MCF 10A (cell line): ENCODE results near the gene MKS1. TPM values are rescaled to one million over a fixed set of nuclear protein-coding genes. Genes with fewer than 3 reads are reported as not detected.

Experiments
- BruUV-seq: library from RNA; stranded (reverse); fragments of 400-500 nt; replicated peaks from 2 replicates; lab custom pipeline; 2021; lab: Mats Ljungman, UMichigan
- CTCF ChIA-PET: fragments of 300-600 bp; sonication (Branson Sonifier 250); formaldehyde crosslinking; extraction: SDS; loops from one replicate; lab custom pipeline; 2021; ENCODE audit warnings: antibody characterized with exemption, inconsistent platforms; lab: Yijun Ruan, JAX
- POLR2A ChIA-PET: fragments of 300-600, 350-650 bp; sonication (Branson Sonifier 250); formaldehyde crosslinking; extraction: SDS; loops from one replicate; lab custom pipeline; 2020; ENCODE audit warnings: antibody characterized with exemption, inconsistent platforms; lab: Yijun Ruan, JAX
- DNase-seq: peaks from one replicate; pipeline ENCODE4 v3.0.0-alpha.2; 2018; ENCODE audit not compliant: unreplicated experiment
- H3K27ac Mint-ChIP-seq: one replicate; pipeline ENCODE4 v1.8.0; 2022; ENCODE audit warnings: mild to moderate bottlenecking, low read depth, mixed read lengths; ENCODE audit not compliant: unreplicated experiment
- H3K27me3 Mint-ChIP-seq: one replicate; pipeline ENCODE4 v1.8.0; 2022; ENCODE audit warnings: mixed read lengths; ENCODE audit not compliant: insufficient read depth, unreplicated experiment
- H3K36me3 Mint-ChIP-seq: one replicate; pipeline ENCODE4 v1.8.0; 2022; ENCODE audit warnings: mild to moderate bottlenecking, moderate library complexity, mixed read lengths; ENCODE audit not compliant: insufficient read depth, unreplicated experiment
- H3K4me1 Mint-ChIP-seq: one replicate; pipeline ENCODE4 v1.8.0; 2022; ENCODE audit warnings: mixed read lengths; ENCODE audit not compliant: insufficient read depth, unreplicated experiment
- H3K4me3 Mint-ChIP-seq: one replicate; pipeline ENCODE4 v1.8.0; 2022; ENCODE audit warnings: mild to moderate bottlenecking, moderate library complexity, mixed read lengths; ENCODE audit not compliant: unreplicated experiment
- H3K9me3 Mint-ChIP-seq: one replicate; pipeline ENCODE4 v1.8.0; 2022; ENCODE audit warnings: mixed read lengths; ENCODE audit not compliant: unreplicated experiment
- intact Hi-C: fragments of 100-400 bp; cut with micrococcal nuclease; formaldehyde crosslinking; loops from 2 replicates; pipeline ENCODE4 v1.14.1; 2022
- total RNA-seq: library from RNA; stranded (reverse); gene quantifications from 2 replicates; pipeline ENCODE4 v1.2.3, GENCODE V29; 2022
- TF ChIP-seq, protein P1 (sequence below): fragments of 200-600 bp; IDR thresholded peaks from one replicate; pipeline ENCODE4 v1.8.0; 2022; ENCODE audit warnings: antibody characterized with exemption, mild to moderate bottlenecking; ENCODE audit not compliant: unreplicated experiment

MKS1 gene
- total RNA-seq, 1 experiment from 2014 or later, result 15.4 TPM

DNA sequence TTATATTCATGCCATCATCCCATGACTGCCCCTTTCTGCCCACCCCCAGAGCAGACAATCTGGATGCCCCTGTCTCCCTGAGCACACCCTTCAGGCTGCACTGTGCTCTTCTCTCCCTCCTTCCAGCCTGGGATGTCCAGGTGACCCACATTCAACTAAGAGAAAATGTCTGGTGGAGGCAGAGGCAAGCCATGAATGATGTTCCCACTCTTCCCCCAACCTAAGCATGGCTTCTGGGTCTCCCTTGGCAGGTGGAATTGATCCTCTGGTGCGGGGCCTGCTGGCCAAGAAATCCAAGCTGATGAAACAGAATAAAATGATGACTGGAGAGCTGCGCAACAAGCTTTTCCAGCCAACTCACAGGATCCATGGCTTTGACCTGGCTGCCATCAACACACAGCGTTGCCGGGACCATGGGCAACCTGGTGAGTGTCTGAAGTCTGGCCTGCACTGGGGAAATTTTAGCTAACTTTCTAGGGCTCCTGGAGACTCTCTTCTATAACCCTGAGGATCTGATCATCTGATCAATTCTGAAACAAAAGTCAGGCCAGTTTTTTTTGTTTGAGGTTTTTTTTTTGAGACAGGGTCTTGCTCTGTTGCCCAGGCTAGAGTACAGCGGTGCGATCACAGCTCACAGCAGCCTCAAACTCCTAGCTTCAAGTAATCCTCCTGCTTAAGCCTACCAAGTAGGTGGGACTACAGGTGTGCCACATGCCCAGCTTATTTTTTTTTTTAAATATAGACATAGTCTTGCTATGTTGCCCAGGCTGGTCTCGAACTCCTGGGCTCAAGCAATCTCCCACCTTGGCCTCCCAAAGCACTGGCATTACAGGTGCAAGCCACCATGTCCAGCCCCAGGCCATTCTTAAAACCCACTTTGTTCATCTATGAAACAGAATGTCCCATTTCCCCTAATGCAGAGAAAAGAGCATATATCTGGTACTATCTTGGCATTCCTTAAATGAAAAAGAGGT, 47.1 kb upstream of the MKS1 start:
- CTCF ChIA-PET, result interaction anchor here (0.8 kb wide), 1 partner anchor 11 kb away, joined by 3 read pairs; no protein-coding TSS in a partner anchor
- intact Hi-C loops, result no loop called here
- no peaks in the 10 kb centered on the region for H3K9me3 Mint-ChIP-seq
- no peaks in the 10 kb centered on the region for H3K36me3 Mint-ChIP-seq
- no peaks in the 10 kb centered on the region for H3K4me1 Mint-ChIP-seq
- DNase-seq, result no peak
- peaks cover 63% of the 10 kb centered on the region for H3K27me3 Mint-ChIP-seq
- TF ChIP-seq, protein P1, sequence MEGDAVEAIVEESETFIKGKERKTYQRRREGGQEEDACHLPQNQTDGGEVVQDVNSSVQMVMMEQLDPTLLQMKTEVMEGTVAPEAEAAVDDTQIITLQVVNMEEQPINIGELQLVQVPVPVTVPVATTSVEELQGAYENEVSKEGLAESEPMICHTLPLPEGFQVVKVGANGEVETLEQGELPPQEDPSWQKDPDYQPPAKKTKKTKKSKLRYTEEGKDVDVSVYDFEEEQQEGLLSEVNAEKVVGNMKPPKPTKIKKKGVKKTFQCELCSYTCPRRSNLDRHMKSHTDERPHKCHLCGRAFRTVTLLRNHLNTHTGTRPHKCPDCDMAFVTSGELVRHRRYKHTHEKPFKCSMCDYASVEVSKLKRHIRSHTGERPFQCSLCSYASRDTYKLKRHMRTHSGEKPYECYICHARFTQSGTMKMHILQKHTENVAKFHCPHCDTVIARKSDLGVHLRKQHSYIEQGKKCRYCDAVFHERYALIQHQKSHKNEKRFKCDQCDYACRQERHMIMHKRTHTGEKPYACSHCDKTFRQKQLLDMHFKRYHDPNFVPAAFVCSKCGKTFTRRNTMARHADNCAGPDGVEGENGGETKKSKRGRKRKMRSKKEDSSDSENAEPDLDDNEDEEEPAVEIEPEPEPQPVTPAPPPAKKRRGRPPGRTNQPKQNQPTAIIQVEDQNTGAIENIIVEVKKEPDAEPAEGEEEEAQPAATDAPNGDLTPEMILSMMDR, result no peak
- POLR2A ChIA-PET, result interaction anchor here (0.6 kb wide), 1 partner anchor 39 kb away, joined by 4 read pairs; no protein-coding TSS in a partner anchor
- H3K4me3 Mint-ChIP-seq, result no peak overlapping the region
- H3K27ac Mint-ChIP-seq, result no peak overlapping the region
- BruUV-seq, result no TSS peak

DNA sequence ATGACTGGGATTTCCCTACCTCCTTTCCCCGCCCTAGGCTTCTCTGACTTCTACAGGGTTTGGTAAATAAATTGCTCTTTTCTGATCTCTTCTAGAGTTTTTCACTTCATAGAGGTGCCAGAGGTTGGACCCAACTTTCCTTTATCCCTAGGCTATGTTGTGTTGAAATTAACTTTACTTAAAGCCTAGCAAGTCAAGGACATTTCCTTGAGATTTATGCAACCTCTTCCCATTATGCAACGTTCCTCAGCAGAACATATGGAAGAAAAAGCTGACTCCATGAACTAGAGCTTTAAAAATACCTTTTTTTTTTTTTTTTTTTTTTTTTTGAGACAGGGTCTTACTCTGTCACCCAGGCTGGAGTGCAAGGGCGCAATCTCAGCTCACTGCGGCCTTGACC, 46.2 kb upstream of the MKS1 start:
- DNase-seq, result no peak
- ChIA-PET CTCF (no interaction called here), POLR2A (no interaction called here)
- intact Hi-C loops, result no loop called here
- H3K27ac Mint-ChIP-seq, result no peak overlapping the region
- no peaks in the 10 kb centered on the region for H3K4me1 Mint-ChIP-seq
- no peak overlapping the region for H3K4me3 Mint-ChIP-seq
- peaks cover 72% of the 10 kb centered on the region for H3K27me3 Mint-ChIP-seq
- BruUV-seq, result no TSS peak
- no peaks in the 10 kb centered on the region for H3K9me3 Mint-ChIP-seq
- TF ChIP-seq, protein P1, result no peak
- no peaks in the 10 kb centered on the region for H3K36me3 Mint-ChIP-seq

DNA sequence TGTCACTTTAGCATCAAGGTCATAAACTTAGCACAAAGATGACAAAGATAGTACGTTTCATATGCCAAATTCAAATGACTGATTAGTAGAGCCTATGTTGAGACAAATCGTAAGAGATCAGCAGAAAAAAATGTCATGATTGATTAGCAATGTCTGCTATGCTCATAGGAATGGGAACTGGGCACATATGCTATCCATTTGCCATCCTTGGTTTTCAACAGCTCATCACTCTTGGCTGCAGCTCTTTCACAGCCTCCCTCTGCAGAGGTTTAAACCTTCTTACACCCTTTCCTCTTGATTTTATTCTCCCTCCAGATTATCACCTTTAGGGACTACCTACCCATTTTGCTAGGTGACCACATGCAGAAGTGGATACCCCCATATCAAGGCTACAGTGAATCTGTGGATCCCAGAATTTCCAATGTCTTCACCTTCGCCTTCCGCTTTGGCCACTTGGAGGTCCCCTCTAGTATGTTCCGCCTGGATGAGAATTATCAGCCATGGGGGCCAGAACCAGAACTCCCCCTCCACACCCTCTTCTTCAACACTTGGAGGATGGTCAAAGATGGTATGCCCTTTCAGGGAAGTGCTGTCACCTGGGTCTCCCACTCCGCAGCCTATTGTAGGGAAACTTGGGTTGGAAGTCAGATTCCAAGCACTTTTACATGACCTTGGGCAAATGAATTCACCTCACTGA, 45.5 kb upstream of the MKS1 start:
- no peak for DNase-seq
- no TSS peak for BruUV-seq
- H3K27me3 Mint-ChIP-seq, result peaks cover 79% of the 10 kb centered on the region
- no peak overlapping the region for H3K27ac Mint-ChIP-seq
- intact Hi-C loops, result no loop called here
- ChIA-PET POLR2A (no interaction called here), CTCF (interaction anchor here (0.8 kb wide), 1 partner anchor 150 kb away, joined by 9 read pairs; no protein-coding TSS in a partner anchor)
- H3K4me3 Mint-ChIP-seq, result no peak overlapping the region
- no peaks in the 10 kb centered on the region for H3K9me3 Mint-ChIP-seq
- TF ChIP-seq, protein P1, result no peak
- no peaks in the 10 kb centered on the region for H3K4me1 Mint-ChIP-seq
- H3K36me3 Mint-ChIP-seq, result no peaks in the 10 kb centered on the region

DNA sequence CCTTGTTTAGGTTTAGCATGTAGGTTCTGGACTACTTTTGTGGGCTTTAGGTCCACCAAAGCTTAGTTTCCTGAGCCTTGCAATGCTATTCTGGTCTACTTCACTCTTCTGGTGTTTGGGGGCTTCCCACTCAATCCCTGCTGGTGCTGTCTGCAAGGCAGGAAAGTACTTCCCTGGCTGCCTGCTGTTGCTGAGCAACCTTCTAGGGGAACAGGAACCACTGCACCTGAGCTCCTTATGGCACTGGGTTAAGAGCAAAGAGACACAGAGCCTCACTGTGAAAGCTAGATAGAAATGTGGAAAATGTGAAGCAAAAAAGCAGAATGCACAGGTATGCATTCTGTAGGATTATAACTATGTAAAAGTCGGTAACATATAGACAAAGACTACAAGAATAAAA, 44.7 kb upstream of the MKS1 start:
- H3K27ac Mint-ChIP-seq, result no peak overlapping the region
- DNase-seq, result no peak
- POLR2A ChIA-PET, result interaction anchor here (1.5 kb wide), 1 partner anchor 9 kb away, joined by 3 read pairs; no protein-coding TSS in a partner anchor
- CTCF ChIA-PET, result interaction anchor here (0.7 to 0.8 kb wide), 2 partner anchors 54 to 151 kb away, joined by 4 to 9 read pairs; no protein-coding TSS in a partner anchor
- TF ChIP-seq, protein P1, result no peak
- peaks cover 87% of the 10 kb centered on the region for H3K27me3 Mint-ChIP-seq
- no peaks in the 10 kb centered on the region for H3K4me1 Mint-ChIP-seq
- H3K4me3 Mint-ChIP-seq, result no peak overlapping the region
- no peaks in the 10 kb centered on the region for H3K36me3 Mint-ChIP-seq
- no TSS peak for BruUV-seq
- intact Hi-C loops, result no loop called here
- H3K9me3 Mint-ChIP-seq, result no peaks in the 10 kb centered on the region
